Measurements from ENCODE around the gene RNF182. TPM values are rescaled to one million over a fixed set of nuclear protein-coding genes. Genes with fewer than 3 reads are reported as not detected.
"Not testable (repeated sequence)": the region's sequence is repeated elsewhere in the genome, so short reads cannot be mapped to it uniquely, and the experiment has no call there.

The RNF182 gene
- total RNA-seq, 1 donor from 2014 or later = 1.7 TPM

GRCh38 chr6:13916230-13916944 lies 8.4 kb upstream of the RNF182 start:
- DNase-seq (ENCODE audit: low spot score) = no peak

DNA sequence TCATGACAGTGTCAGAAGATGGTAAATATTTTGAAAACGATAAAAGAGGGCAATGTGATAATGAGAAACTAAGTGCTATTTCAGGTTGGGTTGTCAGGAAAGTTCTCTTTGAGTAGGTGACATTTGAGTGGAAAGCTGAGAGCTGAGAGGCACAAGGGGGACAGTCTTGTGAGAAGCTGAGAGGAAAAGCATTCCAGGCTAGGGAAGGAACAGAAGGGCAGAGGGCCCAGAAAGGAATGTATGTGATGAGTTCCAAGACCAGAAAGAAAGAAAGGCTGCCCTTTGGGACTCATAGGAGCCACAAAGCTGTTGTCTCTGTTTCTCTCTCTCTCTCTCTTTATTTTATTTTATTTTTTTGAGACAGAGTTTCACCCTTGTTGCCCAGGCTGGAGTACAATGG lies 7.6 kb upstream of the RNF182 start:
- DNase-seq (ENCODE audit: low spot score) = no peak

DNA sequence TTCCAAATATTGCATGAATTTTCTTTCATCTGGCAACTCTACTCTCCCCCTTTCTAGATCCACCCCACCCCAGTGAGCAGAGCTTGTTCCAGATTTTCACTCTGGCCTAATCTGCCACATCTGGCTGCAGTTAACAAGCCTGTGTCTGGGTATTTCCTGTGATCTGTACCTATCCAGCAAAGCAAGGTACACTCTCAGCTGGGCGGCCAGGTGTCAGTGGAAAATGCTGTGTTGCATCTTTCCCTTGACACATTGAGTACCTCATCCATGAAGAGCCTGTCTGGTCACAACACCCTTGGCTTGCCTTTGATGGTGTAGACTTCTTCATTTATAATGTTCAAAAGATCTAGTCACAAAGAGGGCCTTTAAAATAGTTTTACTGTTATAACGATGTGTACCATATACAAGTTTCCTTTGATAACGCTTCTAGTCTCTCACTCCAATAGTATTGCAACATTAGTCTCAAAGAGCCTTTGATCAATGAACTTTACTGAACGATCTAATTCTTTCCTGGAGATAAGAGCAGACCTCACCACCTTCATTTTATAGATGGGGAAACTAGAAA lies 6.0 kb upstream of the RNF182 start:
- DNase-seq (ENCODE audit: low spot score) = no peak

- no peak for DNase-seq (ENCODE audit: low spot score)
These were observed 4.9 kb upstream of the RNF182 start for GRCh38 chr6:13919861-13920260.

DNA sequence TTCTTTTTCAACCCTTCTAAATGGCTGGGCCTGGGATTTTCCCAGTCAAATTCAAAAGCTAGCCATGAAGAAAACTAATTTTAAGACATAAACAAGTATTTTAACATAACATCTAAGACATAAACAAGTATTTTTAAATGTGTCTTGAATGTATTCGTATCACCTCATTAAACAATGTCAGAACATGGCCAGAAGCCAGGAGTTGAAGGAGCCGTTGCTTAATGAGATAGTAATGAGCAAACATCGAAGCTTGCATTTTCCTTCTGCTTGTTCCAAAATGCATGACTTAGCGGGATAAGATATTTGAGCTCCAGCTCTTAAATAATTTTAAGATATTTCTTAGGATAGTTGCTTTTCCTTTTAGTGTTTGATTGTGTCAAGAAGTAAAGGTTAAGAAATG lies 4.2 kb upstream of the RNF182 start:
- no peak for DNase-seq (ENCODE audit: low spot score)

- DNase-seq (ENCODE audit: low spot score) = no peak
These were observed 2.0 kb upstream of the RNF182 start for GRCh38 chr6:13922750-13923149.

GRCh38 chr6:13923527-13924145 lies 1.1 kb upstream of the RNF182 start:
- DNase-seq (ENCODE audit: low spot score) = no peak

GRCh38 chr6:13924146-13924948 lies 405 bp upstream of the RNF182 start:
- DNase-seq (ENCODE audit: low spot score) = no peak

DNA sequence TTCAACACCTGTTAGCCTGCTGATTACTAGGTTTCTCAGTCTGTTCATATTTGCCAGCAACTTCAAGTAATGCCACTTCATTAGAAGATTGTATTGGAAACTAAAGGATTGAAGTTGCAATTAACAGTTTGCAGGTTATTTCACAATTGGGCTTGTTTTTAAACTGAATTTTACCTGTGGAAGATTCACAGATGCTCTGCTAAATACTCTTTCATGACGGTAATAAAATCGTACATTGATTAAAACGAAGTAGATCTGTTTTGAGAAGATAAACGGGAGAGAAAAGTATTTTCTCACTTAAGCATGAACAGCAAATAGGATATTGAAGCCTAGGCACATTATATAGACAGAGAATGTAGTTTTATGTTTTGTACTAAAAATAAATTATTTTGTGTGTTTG lies 1.6 kb downstream of the RNF182 start:
- DNase-seq (ENCODE audit: low spot score) = no peak

DNA sequence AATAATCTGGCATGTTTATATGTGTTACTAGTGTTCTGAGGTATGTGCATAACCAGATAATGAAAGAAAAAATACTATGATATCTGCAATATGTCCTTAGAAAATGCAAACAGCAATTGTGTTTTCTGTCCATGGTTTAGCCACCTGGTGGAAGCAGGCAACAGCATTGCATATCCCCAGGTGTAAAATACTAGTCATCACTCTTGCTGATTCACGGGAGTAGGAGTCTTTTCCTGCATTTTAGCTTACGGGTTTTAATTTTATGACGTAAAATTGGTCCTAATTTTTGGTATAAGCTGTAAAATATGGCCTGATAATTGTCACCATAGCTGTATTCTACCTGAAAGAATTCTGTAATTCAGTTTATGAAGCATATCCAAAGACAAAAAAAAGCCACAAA lies 2.5 kb downstream of the RNF182 start:
- no peak for DNase-seq (ENCODE audit: low spot score)

GRCh38 chr6:13929196-13929595 lies 4.4 kb downstream of the RNF182 start:
- DNase-seq (ENCODE audit: low spot score) = no peak

DNA sequence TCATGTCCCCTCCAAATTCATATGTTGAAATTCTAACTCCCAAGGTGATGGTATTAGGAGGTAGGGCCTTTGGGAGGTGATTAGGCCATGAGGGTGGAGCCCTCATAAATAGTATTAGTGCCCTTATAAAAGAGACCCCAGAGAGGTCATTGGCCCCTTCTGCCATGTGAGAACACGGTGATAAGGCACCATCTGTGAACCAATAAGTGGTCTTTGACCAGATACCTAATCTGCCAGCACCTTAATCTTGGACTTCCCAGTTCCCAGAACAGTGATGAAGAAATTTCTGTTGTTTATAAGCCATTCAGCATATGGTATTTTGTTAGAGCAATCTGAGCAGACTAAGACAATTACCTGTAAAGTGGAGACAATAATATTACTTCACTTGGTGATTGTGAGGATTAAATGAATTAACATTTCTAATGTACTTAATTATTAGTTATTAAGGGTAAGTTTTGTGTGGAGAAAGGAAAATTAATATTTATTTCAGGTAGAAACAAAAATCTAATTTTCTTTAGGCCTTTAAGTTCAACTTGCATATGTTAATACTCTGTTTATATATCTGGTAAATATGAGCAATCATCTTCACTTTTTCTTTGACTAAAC lies 7.1 kb downstream of the RNF182 start:
- no peak for DNase-seq (ENCODE audit: low spot score)

GRCh38 chr6:13932785-13933184 lies 8.0 kb downstream of the RNF182 start:
- no peak for DNase-seq (ENCODE audit: low spot score)

- DNase-seq (ENCODE audit: low spot score) = no peak
These were observed 10.0 kb downstream of the RNF182 start for GRCh38 chr6:13934721-13935120.

DNA sequence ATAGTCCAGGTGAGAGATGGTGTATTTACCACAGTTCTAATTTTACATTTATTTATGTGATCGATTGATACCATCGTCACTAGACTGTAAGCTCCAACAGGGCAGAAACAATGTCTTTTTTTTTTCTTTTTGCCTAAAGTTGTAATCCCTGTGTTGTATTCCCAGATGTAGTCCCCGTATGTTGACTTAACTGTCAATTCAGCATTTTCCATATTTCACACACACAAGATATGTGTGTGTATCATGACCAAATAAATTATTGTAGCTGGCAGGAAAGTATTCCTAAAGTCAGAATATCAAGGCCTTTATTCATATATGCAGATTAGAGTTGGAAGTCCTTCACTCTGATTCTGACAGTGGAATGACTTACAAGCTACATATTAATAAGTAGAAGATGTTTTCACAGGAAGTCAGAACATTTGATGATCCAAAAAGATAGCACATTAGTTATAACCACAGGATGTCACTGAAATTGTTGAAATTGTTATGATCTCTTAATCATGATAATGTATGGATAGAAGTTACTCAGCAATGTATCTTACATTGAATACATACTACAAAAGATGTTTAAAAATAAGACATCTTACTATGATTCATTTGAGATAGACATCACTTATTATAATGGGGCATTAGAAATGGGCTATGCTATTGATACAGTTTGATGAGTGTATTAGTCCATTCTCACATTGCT lies 10.6 kb downstream of the RNF182 start:
- no peak for DNase-seq (ENCODE audit: low spot score)

DNA sequence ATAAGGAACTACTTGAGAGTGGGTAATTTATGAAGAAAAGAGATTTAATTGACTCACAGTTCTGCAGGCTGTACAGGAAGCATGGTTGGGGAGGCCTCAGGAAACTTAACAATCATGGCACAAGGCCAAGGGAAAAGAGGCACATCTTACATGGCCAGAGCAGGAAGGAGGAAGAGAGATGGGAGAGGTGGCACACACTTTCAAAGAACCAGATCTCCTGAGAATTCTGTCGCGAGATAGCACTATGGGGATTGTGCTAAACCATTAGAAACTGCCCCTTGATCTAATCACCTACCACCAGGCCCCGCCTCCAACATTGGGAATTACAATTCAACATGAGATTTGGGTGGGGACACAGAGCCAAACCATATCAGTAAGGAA lies 11.1 kb downstream of the RNF182 start:
- not testable (repeated sequence) for DNase-seq (ENCODE audit: low spot score)

DNA sequence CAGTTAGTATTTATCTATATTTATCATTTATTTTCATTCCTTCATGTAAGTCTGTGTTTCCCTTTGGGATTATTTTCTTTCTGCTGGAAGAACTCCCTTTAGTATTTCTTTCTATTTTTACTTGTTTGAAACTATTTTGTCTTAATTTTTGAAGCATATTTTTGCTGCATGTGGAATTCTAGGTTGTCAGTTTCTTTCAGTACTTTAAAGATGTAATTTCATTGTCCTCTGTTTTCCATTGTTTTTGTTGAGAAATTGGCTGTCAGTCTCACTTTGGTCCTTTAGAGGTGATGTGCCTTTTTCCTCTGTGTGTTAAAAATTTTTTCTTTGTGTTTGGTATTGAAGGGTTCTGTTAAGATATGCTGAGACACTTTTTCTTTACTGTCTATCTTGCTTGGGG lies 17.1 kb downstream of the RNF182 start:
- no peak for DNase-seq (ENCODE audit: low spot score)

- no peak for DNase-seq (ENCODE audit: low spot score)
These were observed 19.2 kb downstream of the RNF182 start for GRCh38 chr6:13943943-13944342.

- DNase-seq (ENCODE audit: low spot score) = no peak
These were observed 21.8 kb downstream of the RNF182 start for GRCh38 chr6:13946506-13946905.

- no peak for DNase-seq (ENCODE audit: low spot score)
These were observed 22.9 kb downstream of the RNF182 start for GRCh38 chr6:13947611-13948178.

DNA sequence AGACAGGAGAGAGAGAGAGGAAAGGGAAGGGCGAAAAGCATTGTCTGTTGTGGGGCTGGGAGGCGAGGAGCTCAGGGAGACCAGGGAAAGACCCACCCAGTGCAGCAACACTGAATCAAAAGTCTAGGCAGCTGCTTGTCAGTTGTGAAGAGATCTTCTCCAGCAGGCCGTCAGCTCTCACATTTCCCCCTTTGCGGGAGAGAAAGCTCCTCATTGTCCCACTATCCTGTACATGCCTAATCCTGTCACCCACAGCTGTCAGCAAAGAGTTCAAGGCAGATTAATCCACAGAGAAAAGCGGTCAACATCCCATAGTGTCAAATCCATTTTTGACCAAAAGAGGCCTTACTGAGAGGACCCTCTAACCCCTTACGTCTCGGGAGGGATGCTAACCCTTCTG lies 27.3 kb downstream of the RNF182 start:
- no peak for DNase-seq (ENCODE audit: low spot score)

All from mesenteric fat pad (tissue), 1 donor.